Measurements from ENCODE around the gene SLC7A5.
A peak's percentile ranks its signal among the peaks of the same experiment; 100 is the strongest.
"Not testable (repeated sequence)": the region's sequence is repeated elsewhere in the genome, so short reads cannot be mapped to it uniquely, and the experiment has no call there.

The SLC7A5 gene

GRCh38 chr16:87792205-87792565 is 77.1 kb downstream of the SLC7A5 start:
- no peak for DNase-seq (ENCODE audit: low spot score)
- ChIA-PET POLR2A (ENCODE audit: low non-redundant PET) (no interaction called here), CTCF (interaction anchor here (0.6 to 3.3 kb wide), 2 partner anchors 12 to 342 kb away, joined by 3 to 21 read pairs; no protein-coding TSS in a partner anchor)
- TF ChIP-seq CTCF (conservative IDR thresholded peaks at IDR 0.05; ENCODE audit: low read depth) = no peak
- H3K27ac ChIP-seq = peak overlapping the region; percentile 100

DNA sequence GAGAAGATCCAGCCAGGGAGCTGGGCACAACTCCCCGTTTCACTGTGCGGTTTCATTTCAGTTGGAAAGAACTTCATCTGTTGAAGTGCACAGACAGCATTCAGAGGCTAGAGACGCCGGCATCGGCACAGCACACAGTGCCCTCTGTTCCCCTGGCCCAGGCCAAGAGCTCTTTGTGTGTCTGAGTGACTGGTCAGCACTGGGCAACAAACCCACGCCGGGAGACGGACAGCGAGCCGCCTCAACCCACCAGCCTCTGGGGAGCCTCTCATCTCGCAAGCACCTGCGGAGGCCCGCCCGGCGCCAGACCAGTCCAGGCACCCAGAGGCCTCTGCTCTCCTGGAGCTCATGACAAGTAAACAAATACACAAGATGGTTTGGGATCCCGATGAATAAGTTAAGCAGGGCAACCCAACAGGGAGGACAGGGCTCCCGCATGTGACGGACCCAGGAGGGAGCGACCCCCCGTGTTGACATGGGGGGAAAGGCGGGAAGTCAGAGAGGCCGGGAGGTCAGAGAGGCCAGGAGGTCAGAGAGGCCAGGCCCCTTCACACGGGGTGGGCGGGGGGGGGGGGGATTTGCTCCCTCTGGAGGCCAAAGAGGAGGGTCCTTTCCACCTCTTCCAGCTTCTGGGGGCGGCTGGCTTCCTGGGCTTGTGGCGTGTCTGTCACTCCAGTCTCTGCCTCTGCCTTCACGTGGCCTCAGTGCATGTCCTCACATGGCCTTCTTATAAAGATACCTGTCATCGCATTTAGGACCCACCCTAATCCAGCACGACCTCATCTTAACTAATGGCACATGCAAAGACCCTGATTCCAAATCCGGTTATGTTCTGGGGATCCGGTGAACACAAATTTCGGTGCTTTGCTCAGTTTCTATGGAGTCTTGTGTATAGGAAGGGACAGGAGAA is 77.8 kb downstream of the SLC7A5 start:
- ChIA-PET POLR2A (ENCODE audit: low non-redundant PET) (no interaction called here), CTCF (interaction anchor here (0.6 to 3.3 kb wide), 5 partner anchors 12 to 341 kb away, joined by 3 to 21 read pairs (median 4); no protein-coding TSS in a partner anchor)
- TF ChIP-seq CTCF (conservative IDR thresholded peaks at IDR 0.05; ENCODE audit: low read depth) = no peak
- H3K27ac ChIP-seq = peak overlapping the region; percentile 100
- no peak for DNase-seq (ENCODE audit: low spot score)

- ChIA-PET CTCF (interaction anchor here (0.6 to 3.3 kb wide), 8 partner anchors 11 to 316 kb away, joined by 3 to 21 read pairs (median 4); no protein-coding TSS in a partner anchor), POLR2A (ENCODE audit: low non-redundant PET) (interaction anchor here (0.5 to 1.7 kb wide), 5 partner anchors 9 to 75 kb away, joined by 3 to 12 read pairs (median 4); partner anchors contain the start of gene KLHDC4)
- TF ChIP-seq CTCF (conservative IDR thresholded peaks at IDR 0.05; ENCODE audit: low read depth) = no peak
- peak overlapping the region; percentile 100 for H3K27ac ChIP-seq
- DNase-seq (ENCODE audit: low spot score) = peak; percentile 85
Measured at GRCh38 chr16:87790292-87791100, 78.8 kb downstream of the SLC7A5 start.

GRCh38 chr16:87789437-87790291 is 79.6 kb downstream of the SLC7A5 start:
- CTCF ChIA-PET = interaction anchor here (0.6 to 3.3 kb wide), 5 partner anchors 10 to 81 kb away, joined by 3 to 21 read pairs (median 8); no protein-coding TSS in a partner anchor
- POLR2A ChIA-PET (ENCODE audit: low non-redundant PET) = interaction anchor here (0.5 to 1.7 kb wide), 4 partner anchors 9 to 24 kb away, joined by 3 to 12 read pairs (median 4); partner anchors contain the start of gene KLHDC4
- H3K27ac ChIP-seq = peak overlapping the region; percentile 100
- DNase-seq (ENCODE audit: low spot score) = peak; percentile 94
- no peak for TF ChIP-seq CTCF (conservative IDR thresholded peaks at IDR 0.05; ENCODE audit: low read depth)

- H3K27ac ChIP-seq = peak overlapping the region; percentile 100
- DNase-seq (ENCODE audit: low spot score) = not testable (repeated sequence)
- POLR2A ChIA-PET (ENCODE audit: low non-redundant PET) = interaction anchor here (1.2 kb wide), 1 partner anchor 10 kb away, joined by 5 read pairs; no protein-coding TSS in a partner anchor
- CTCF ChIA-PET = interaction anchor here (3.3 kb wide), 1 partner anchor 9 kb away, joined by 21 read pairs; no protein-coding TSS in a partner anchor
Measured at GRCh38 chr16:87788730-87789436, 80.4 kb downstream of the SLC7A5 start.

DNA sequence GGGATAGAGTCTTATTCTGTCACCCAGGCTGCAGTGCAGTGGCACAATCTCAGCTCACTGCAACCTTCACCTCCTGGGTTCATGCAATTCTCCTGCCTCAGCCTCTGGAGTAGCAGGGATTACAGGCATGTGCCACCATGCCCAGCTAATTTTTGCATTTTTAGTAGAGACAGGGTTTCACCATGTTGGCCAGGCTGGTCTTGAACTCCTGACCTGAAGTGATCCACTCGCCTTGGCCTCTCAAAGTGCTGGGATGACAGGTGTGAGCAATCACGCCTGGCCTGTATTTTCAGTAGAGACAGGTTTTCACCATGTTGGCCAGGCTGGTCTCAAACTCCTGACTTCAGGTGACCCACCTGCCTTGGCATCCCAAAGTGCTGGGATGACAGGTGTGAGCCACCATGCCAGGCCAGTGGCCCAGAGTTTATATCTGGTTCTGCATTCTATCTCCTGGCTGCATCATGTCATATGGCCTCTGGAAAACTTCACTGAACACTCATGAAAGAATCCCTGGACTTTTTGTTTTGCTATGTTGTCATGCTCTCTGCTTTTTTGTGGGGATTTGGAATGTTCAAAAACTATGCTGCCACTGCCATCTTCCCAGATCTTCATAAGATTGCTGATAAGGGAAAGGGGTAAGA is 81.7 kb downstream of the SLC7A5 start:
- CTCF ChIA-PET; DNase-seq (ENCODE audit: low spot score); POLR2A ChIA-PET (ENCODE audit: low non-redundant PET): not testable (repeated sequence)
- peak overlapping the region; percentile 100 for H3K27ac ChIP-seq
